GM12878 (cell line): ENCODE measurements around the gene LYPD5. TPM values are rescaled to one million over a fixed set of nuclear protein-coding genes. Genes with fewer than 3 reads are reported as not detected.
"Not testable (repeated sequence)": the region's sequence is repeated elsewhere in the genome, so short reads cannot be mapped to it uniquely, and the experiment has no call there.

Experiments used
- ATAC-seq: fragments of 200-7000 bp; cut with Tn5 transposase; 3 replicates; pipeline ENCODE4 v1.9.1; 2020; ENCODE audit warnings: mild to moderate bottlenecking, moderate library complexity
- BruUV-seq: library from RNA; stranded (reverse); fragments of 400-500 nt; replicated peaks from 2 replicates; lab custom pipeline; 2021; lab: Mats Ljungman, UMichigan
- CTCF ChIA-PET: fragments of 300-600 bp; sonication (Branson Sonifier 250); formaldehyde crosslinking; extraction: SDS; loops from one replicate; lab custom pipeline; 2021; ENCODE audit warnings: inconsistent platforms; lab: Yijun Ruan, JAX
- POLR2A ChIA-PET: fragments of 350-600 bp; formaldehyde crosslinking; extraction: SDS; loops from one replicate; lab custom pipeline; 2021; ENCODE audit warnings: inconsistent platforms; lab: Charles Lee
- RAD21 ChIA-PET: fragments of 300-600 bp; sonication (Branson Sonifier 250); formaldehyde crosslinking; loops from one replicate; lab custom pipeline; 2023; ENCODE audit warnings: antibody characterized with exemption; ENCODE audit not compliant: unreplicated experiment; lab: Charles Lee
- SMC1A ChIA-PET: fragments of 300-600 bp; sonication (Branson Sonifier 250); formaldehyde crosslinking; loops from one replicate; lab custom pipeline; 2023; ENCODE audit not compliant: unreplicated experiment, uncharacterized antibody; lab: Charles Lee
- DNase-seq: peaks from one replicate; pipeline ENCODE4 v3.0.0-alpha.2; 2011; ENCODE audit warnings: low read depth, low spot score
- FAIRE-seq: peaks from 3 replicates; lab custom pipeline; 2011; peaks lifted over from hg19 to GRCh38; lab: Jason Lieb, UNC
- H2AFZ ChIP-seq: 2 replicates; pipeline ENCODE4 v1.6.0; 2011; ENCODE audit warnings: low read depth, low read length, control low read depth; ENCODE audit not compliant: control insufficient read depth
- H3K27ac ChIP-seq: 2 replicates; pipeline ENCODE4 v1.5.1; 2011; ENCODE audit warnings: control low read depth; ENCODE audit not compliant: control insufficient read depth, insufficient read depth
- H3K27me3 ChIP-seq, 2 experiments: replicated peaks in 1 of 2; 2 replicates each; pipeline versions ENCODE4 v1.6.0 to v1.6.1; 2011; ENCODE audit warnings: low read length in 1 of 2; ENCODE audit not compliant: control insufficient read depth in 2 of 2, insufficient read depth in 2 of 2
- H3K36me3 ChIP-seq, 2 experiments: 2 replicates each; pipeline ENCODE4 v1.5.1; 2011; ENCODE audit warnings: low read length in 1 of 2; ENCODE audit not compliant: control insufficient read depth in 2 of 2, insufficient read depth in 2 of 2
- H3K4me1 ChIP-seq: 2 replicates; pipeline ENCODE4 v1.6.1; 2011; ENCODE audit warnings: mild to moderate bottlenecking, low read length, moderate library complexity, mixed read lengths; ENCODE audit not compliant: control insufficient read depth, insufficient read depth
- H3K4me2 ChIP-seq: 2 replicates; pipeline ENCODE4 v1.6.0; 2011; ENCODE audit warnings: control low read depth; ENCODE audit not compliant: control insufficient read depth, insufficient read depth
- H3K4me3 ChIP-seq: fragments of 200-600 bp; sonication (generic); 2 replicates; pipeline ENCODE4 v1.5.1; 2016
- H3K79me2 ChIP-seq: 2 replicates; pipeline ENCODE4 v1.6.0; 2011; ENCODE audit warnings: low read length; ENCODE audit not compliant: control insufficient read depth, insufficient read depth
- H3K9ac ChIP-seq: 2 replicates; pipeline ENCODE4 v1.8.0; 2011; ENCODE audit warnings: low read length, control low read depth, mixed read lengths; ENCODE audit not compliant: control insufficient read depth, insufficient read depth
- H3K9me3 ChIP-seq: replicated peaks from 3 replicates; pipeline ENCODE4 v1.5.1; 2011; ENCODE audit warnings: mild to moderate bottlenecking, low read length; ENCODE audit not compliant: control insufficient read depth, insufficient read depth
- H4K20me1 ChIP-seq: 2 replicates; pipeline ENCODE4 v1.6.0; 2011; ENCODE audit not compliant: control insufficient read depth, insufficient read depth
- CBFB ChIP-seq: IDR thresholded peaks from 2 replicates; pipeline ENCODE4 v1.6.1; 2016; ENCODE audit warnings: antibody characterized with exemption, low read depth
- EGR1 ChIP-seq, 2 experiments: IDR thresholded peaks; 1 replicate in 1 of 2; 2 replicates in 1 of 2; pipeline ENCODE4 v1.6.1; 2011 to 2012; ENCODE audit warnings: low read depth in 2 of 2, low read length in 2 of 2, borderline replicate concordance in 1 of 2, mild to moderate bottlenecking in 1 of 2, moderate library complexity in 1 of 2
- IRF4 ChIP-seq: IDR thresholded peaks from 2 replicates; pipeline ENCODE4 v1.6.1; 2011; ENCODE audit warnings: low read depth, low read length
- MEF2A ChIP-seq: IDR thresholded peaks from 2 replicates; pipeline ENCODE4 v1.6.1; 2011; ENCODE audit warnings: low read depth, mild to moderate bottlenecking, low read length, moderate library complexity; ENCODE audit not compliant: insufficient read depth
- PAX8 ChIP-seq: fragments of 450-650 bp; IDR thresholded peaks from 2 replicates; pipeline ENCODE4 v1.6.1; 2017; ENCODE audit warnings: mild to moderate bottlenecking, moderate library complexity
- POLR2AphosphoS5 ChIP-seq: IDR thresholded peaks from 2 replicates; pipeline ENCODE4 v1.6.1; 2011; ENCODE audit warnings: mild to moderate bottlenecking, low read length, inconsistent platforms
- SMARCA5 ChIP-seq: fragments of 450-650 bp; IDR thresholded peaks from 2 replicates; pipeline ENCODE4 v1.6.1; 2017; ENCODE audit warnings: mild to moderate bottlenecking
- TBL1XR1 ChIP-seq: IDR thresholded peaks from 2 replicates; pipeline ENCODE4 v1.6.1; 2012; ENCODE audit warnings: low read depth, low read length, improper control_type of control experiment
- WGBS: methylation state at CpG from one replicate; pipeline ENCODE4 v1.1.6; 2016; ENCODE audit warnings: low lambda C conversion rate; ENCODE audit not compliant: insufficient replicate concordance, insufficient coverage; ENCODE audit errors: missing lambda C conversion rate; 5-methylcytosine and 5-hydroxymethylcytosine counted together
- in situ Hi-C: fragments of 300-500 bp; cut with MboI; formaldehyde crosslinking; loops from 9 replicates; pipeline ENCODE4 v1.14.3; 2018; ENCODE audit warnings: mixed read lengths
- intact Hi-C: fragments of 100-400 bp; cut with micrococcal nuclease; formaldehyde crosslinking; loops from one replicate; pipeline ENCODE4 v1.14.2; 2022; ENCODE audit not compliant: unreplicated experiment
- polyA plus RNA-seq, 11 experiments: library from polyadenylated mRNA; depleted of rRNA in 4 of 11; unstranded in 6 of 11; stranded (reverse) in 5 of 11; fragments of >200 nt; fragmentation: Nextera tagmentation in 4 of 11; fragmentation: Illumina TruSeq in 1 of 11; extraction: Ambion mirVana in 4 of 11; extraction: Trizol in 1 of 11; gene quantifications; 1 replicate in 1 of 11; 2 replicates in 10 of 11; pipeline versions ENCODE4 v1.2.1 to v1.2.3, GENCODE V29; 2011 to 2016; ENCODE audit warnings: inconsistent platforms in 2 of 11, missing spikeins in 2 of 11, low read depth in 1 of 11
- total RNA-seq, 4 experiments: library from RNA; depleted of rRNA in 3 of 4; stranded (reverse); fragments of >200 nt in 3 of 4; fragmentation: Illumina TruSeq in 1 of 4; extraction: Trizol in 1 of 4; gene quantifications; 2 replicates each; pipeline versions ENCODE4 v1.2.1 to v1.2.3, GENCODE V29; 2013 to 2021

LYPD5 gene
- total and polyA plus RNA-seq, 10 of the 15 experiments (the other 5 are each of a cell fraction or from before 2014, with no cell fraction given): 0.04 to 2.2 (median 0.69) TPM; not detected in 1

GRCh38 chr19:43806848-43807247 is 4.6 kb upstream of the LYPD5 start (continued):
- TF ChIP-seq IRF4 (no peak), MEF2A (no peak), SMARCA5 (no peak), CBFB (no peak)

- WGBS: 71% methylated on average over 7 of the region's 7 CpGs
- BruUV-seq, H3K4me2 ChIP-seq, FAIRE-seq, H3K9ac ChIP-seq, POLR2A ChIA-PET, H3K27me3 ChIP-seq, H2AFZ ChIP-seq, H3K36me3 ChIP-seq, H4K20me1 ChIP-seq, H3K4me3 ChIP-seq, H3K79me2 ChIP-seq, intact Hi-C loops, ATAC-seq, DNase-seq, H3K9me3 ChIP-seq, H3K27ac ChIP-seq, H3K4me1 ChIP-seq: not testable (repeated sequence)
- in situ Hi-C loops: loop anchor here (10.0 kb wide), 1 partner anchor 362 kb away; no protein-coding TSS in a partner anchor
- ChIA-PET CTCF (interaction anchor here (0.6 to 1.1 kb wide), 2 partner anchors 60 to 77 kb away, joined by 3 to 5 read pairs; no protein-coding TSS in a partner anchor), RAD21 (interaction anchor here (2.1 kb wide), 1 partner anchor 138 kb away, joined by 8 read pairs; no protein-coding TSS in a partner anchor), SMC1A (interaction anchor here (1.2 kb wide), 1 partner anchor 251 kb away, joined by 3 read pairs; no protein-coding TSS in a partner anchor)
Measured at GRCh38 chr19:43806401-43806800, 4.2 kb upstream of the LYPD5 start.

- Histone ChIP-seq H3K4me2 (no peak overlapping the region), H3K27ac (no peak overlapping the region), H3K4me1 (no peaks in the 10 kb centered on the region), H2AFZ (no peak overlapping the region), H3K9ac (no peak overlapping the region), H3K27me3 (no peaks in the 10 kb centered on the region), H3K36me3 (no peaks in the 10 kb centered on the region), H3K9me3 (no peaks in the 10 kb centered on the region), H3K4me3 (no peak overlapping the region), H3K79me2 (no peaks in the 10 kb centered on the region), H4K20me1 (no peaks in the 10 kb centered on the region)
- in situ Hi-C loops (loop anchor here (10.0 kb wide), 1 partner anchor 360 kb away; no protein-coding TSS in a partner anchor), intact Hi-C loops (no loop called here)
- ChIA-PET RAD21 (no interaction called here), SMC1A (no interaction called here), CTCF (no interaction called here), POLR2A (no interaction called here)
- 19% methylated on average over 2 of the region's 2 CpGs for WGBS
- DNase-seq (no peak), ATAC-seq (no peak), FAIRE-seq (no peak)
- BruUV-seq: no TSS peak
- TF ChIP-seq PAX8 (no peak), EGR1 (IDR thresholded peaks at IDR 0.05; ENCODE audit: borderline replicate concordance in 1 of 2, low read depth in 2 of 2, low read length in 2 of 2) (no peak), TBL1XR1 (no peak), POLR2AphosphoS5 (no peak)
Measured at GRCh38 chr19:43804432-43804831, 2.2 kb upstream of the LYPD5 start.
